SK-N-SH (cell line): ENCODE results near the gene PHIP.

ENCODE experiments used
- RAD21 ChIP-seq: IDR thresholded peaks from 2 replicates; pipeline ENCODE4 v1.6.1; 2012; ENCODE audit warnings: mild to moderate bottlenecking, low read length
- TF ChIP-seq, protein P1 (sequence below): fragments of 200-600 bp; sonication (generic); IDR thresholded peaks from 2 replicates; pipeline ENCODE4 v1.6.1; 2017; ENCODE audit warnings: antibody characterized with exemption, mild to moderate bottlenecking, moderate library complexity

DNA sequence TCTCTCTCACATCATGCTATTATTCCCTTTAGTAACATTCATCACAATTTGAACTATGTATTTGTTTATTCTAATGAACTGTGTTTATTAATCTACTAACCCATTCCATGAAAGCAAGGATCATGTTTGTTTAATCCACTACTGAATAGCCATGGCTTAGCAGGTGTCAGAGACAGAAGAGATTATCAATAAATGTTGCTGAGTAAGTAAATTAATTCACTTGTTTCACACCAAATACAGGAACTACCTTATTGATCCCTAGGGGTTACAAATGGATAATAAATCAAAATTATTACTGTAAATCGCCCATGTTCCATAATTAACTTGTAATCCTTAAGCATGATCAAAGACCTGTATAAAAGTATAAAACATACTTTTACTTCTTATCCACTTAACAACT, 76.6 kb downstream of the PHIP start:
- TF ChIP-seq, protein P1, sequence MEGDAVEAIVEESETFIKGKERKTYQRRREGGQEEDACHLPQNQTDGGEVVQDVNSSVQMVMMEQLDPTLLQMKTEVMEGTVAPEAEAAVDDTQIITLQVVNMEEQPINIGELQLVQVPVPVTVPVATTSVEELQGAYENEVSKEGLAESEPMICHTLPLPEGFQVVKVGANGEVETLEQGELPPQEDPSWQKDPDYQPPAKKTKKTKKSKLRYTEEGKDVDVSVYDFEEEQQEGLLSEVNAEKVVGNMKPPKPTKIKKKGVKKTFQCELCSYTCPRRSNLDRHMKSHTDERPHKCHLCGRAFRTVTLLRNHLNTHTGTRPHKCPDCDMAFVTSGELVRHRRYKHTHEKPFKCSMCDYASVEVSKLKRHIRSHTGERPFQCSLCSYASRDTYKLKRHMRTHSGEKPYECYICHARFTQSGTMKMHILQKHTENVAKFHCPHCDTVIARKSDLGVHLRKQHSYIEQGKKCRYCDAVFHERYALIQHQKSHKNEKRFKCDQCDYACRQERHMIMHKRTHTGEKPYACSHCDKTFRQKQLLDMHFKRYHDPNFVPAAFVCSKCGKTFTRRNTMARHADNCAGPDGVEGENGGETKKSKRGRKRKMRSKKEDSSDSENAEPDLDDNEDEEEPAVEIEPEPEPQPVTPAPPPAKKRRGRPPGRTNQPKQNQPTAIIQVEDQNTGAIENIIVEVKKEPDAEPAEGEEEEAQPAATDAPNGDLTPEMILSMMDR: no peak
- TF ChIP-seq RAD21: no peak
